Stimulated activated CD4-positive, alpha-beta T cell treated with anti-CD3 and anti-CD28 coated beads, TNF-alpha, amount 100 ng/mL, for 1 hour (primary cell): ENCODE measurements around the gene KYNU.
"Not testable (repeated sequence)": the region's sequence is repeated elsewhere in the genome, so short reads cannot be mapped to it uniquely, and the experiment has no call there.

Source experiments
- DNase-seq, 3 donors: peaks; one replicate each; pipeline ENCODE4 v3.0.0-alpha.2; 2020; ENCODE audit warnings: low read depth in 3 of 3, low spot score in 1 of 3

KYNU gene

GRCh38 chr2:142877216-142877838 is at the start of gene KYNU:
KYNU (plus strand) TSS chr2:142877664; CDS start chr2:142885368, 7,704 bp downstream.
- no peak for DNase-seq

GRCh38 chr2:142834021-142834420 is 43.4 kb upstream of the KYNU start:
- no peak for DNase-seq

- no peak for DNase-seq
These were observed 37.0 kb upstream of the KYNU start for GRCh38 chr2:142840436-142840835.

- DNase-seq: no peak
These were observed 35.7 kb upstream of the KYNU start for GRCh38 chr2:142841788-142842187.

- DNase-seq: no peak
These were observed 35.1 kb upstream of the KYNU start for GRCh38 chr2:142842369-142842768.

- no peak for DNase-seq
These were observed 33.7 kb upstream of the KYNU start for GRCh38 chr2:142843731-142844130.

GRCh38 chr2:142848023-142848606 is 29.3 kb upstream of the KYNU start:
- DNase-seq: no peak

GRCh38 chr2:142849820-142850219 is 27.6 kb upstream of the KYNU start:
- DNase-seq: no peak

GRCh38 chr2:142853912-142854311 is 23.6 kb upstream of the KYNU start:
- no peak for DNase-seq

GRCh38 chr2:142857256-142858164 is 20.0 kb upstream of the KYNU start:
- DNase-seq: no peak

- DNase-seq: no peak
These were observed 18.5 kb upstream of the KYNU start for GRCh38 chr2:142858961-142859360.

GRCh38 chr2:142862299-142862698 is 15.2 kb upstream of the KYNU start:
- no peak for DNase-seq

- DNase-seq: no peak
These were observed 14.6 kb upstream of the KYNU start for GRCh38 chr2:142862847-142863246.

GRCh38 chr2:142863485-142863961 is 13.9 kb upstream of the KYNU start:
- DNase-seq: no peak

- DNase-seq: not testable (repeated sequence)
These were observed 12.9 kb upstream of the KYNU start for GRCh38 chr2:142864605-142865004.

- DNase-seq: no peak
These were observed 11.5 kb upstream of the KYNU start for GRCh38 chr2:142865924-142866323.

- no peak for DNase-seq
These were observed 11.0 kb upstream of the KYNU start for GRCh38 chr2:142866426-142866825.

- no peak for DNase-seq
These were observed 10.3 kb upstream of the KYNU start for GRCh38 chr2:142867136-142867535.

GRCh38 chr2:142868229-142868762 is 9.2 kb upstream of the KYNU start:
- DNase-seq: no peak

- not testable (repeated sequence) for DNase-seq
These were observed 8.4 kb upstream of the KYNU start for GRCh38 chr2:142869065-142869460.

- DNase-seq: no peak
These were observed 7.9 kb upstream of the KYNU start for GRCh38 chr2:142869461-142870106.
